GM18870 (cell line): Measurements from ENCODE around the gene ZNF729.
"Not testable (repeated sequence)": the region's sequence is repeated elsewhere in the genome, so short reads cannot be mapped to it uniquely, and the experiment has no call there.

Source experiments
- ATAC-seq: cut with Tn5 transposase; IDR thresholded peaks from one replicate; pipeline ENCODE4 v1.9.1; 2021; ENCODE audit warnings: moderate library complexity; ENCODE audit not compliant: unreplicated experiment

Gene ZNF729

GRCh38 chr19:22286151-22286810, at the start of gene ZNF729:
ZNF729 (plus strand) TSS chr19:22286441; CDS start chr19:22286526, 85 bp downstream.
- no peak for ATAC-seq

- no peak for ATAC-seq
Observed at GRCh38 chr19:22256856-22257255, 29.4 kb upstream of the ZNF729 start.

GRCh38 chr19:22257381-22257780, 28.9 kb upstream of the ZNF729 start:
- ATAC-seq = no peak

- no peak for ATAC-seq
Observed at GRCh38 chr19:22257916-22258315, 28.3 kb upstream of the ZNF729 start.

- no peak for ATAC-seq
Observed at GRCh38 chr19:22260499-22260898, 25.7 kb upstream of the ZNF729 start.

GRCh38 chr19:22261596-22261995, 24.6 kb upstream of the ZNF729 start:
- ATAC-seq = no peak

GRCh38 chr19:22263121-22263520, 23.1 kb upstream of the ZNF729 start:
- ATAC-seq = no peak

GRCh38 chr19:22321554-22321953, 35.3 kb downstream of the ZNF729 start:
- not testable (repeated sequence) for ATAC-seq

GRCh38 chr19:22326219-22326618, 40.0 kb downstream of the ZNF729 start:
- ATAC-seq = no peak

GRCh38 chr19:22327321-22327720, 41.1 kb downstream of the ZNF729 start:
- ATAC-seq = no peak

GRCh38 chr19:22331521-22331920, 45.3 kb downstream of the ZNF729 start:
- ATAC-seq = no peak

GRCh38 chr19:22332924-22333323, 46.7 kb downstream of the ZNF729 start:
- no peak for ATAC-seq

GRCh38 chr19:22335716-22336115, 49.5 kb downstream of the ZNF729 start:
- ATAC-seq = no peak

GRCh38 chr19:22354665-22355064, 68.4 kb downstream of the ZNF729 start:
- no peak for ATAC-seq
